Psoas muscle (tissue), 8 donors: ENCODE results near the gene SCN7A. TPM values are rescaled to one million over a fixed set of nuclear protein-coding genes. Genes with fewer than 3 reads are reported as not detected.

ENCODE experiments used
- ATAC-seq, 4 donors: fragments of 200-7000 bp; cut with Tn5 transposase; one replicate each; pipeline ENCODE4 v1.9.1; 2020; ENCODE audit warnings: moderate library complexity in 3 of 4, mild to moderate bottlenecking in 2 of 4
- DNase-seq, 2 donors: peaks; one replicate each; pipeline ENCODE4 v3.0.0-alpha.2; 2020
- H3K27ac ChIP-seq: fragments of 200-600 bp; one replicate; pipeline ENCODE4 v1.8.0; 2022
- H3K27me3 ChIP-seq, 3 donors: fragments of 200-600 bp in 1 of 3; one replicate each; pipeline versions ENCODE4 v1.6.1 to v1.8.0; 2013 to 2022; ENCODE audit warnings: low read length in 2 of 3, mild to moderate bottlenecking in 2 of 3, moderate library complexity in 1 of 3; ENCODE audit not compliant: insufficient read depth in 3 of 3
- H3K36me3 ChIP-seq, 2 donors: fragments of 200-600 bp in 1 of 2; one replicate each; pipeline versions ENCODE4 v1.6.1 to v1.8.0; 2013 to 2022; ENCODE audit warnings: low read depth in 1 of 2, mild to moderate bottlenecking in 1 of 2, moderate library complexity in 1 of 2; ENCODE audit not compliant: insufficient read depth in 1 of 2
- H3K4me1 ChIP-seq: fragments of 200-600 bp; one replicate; pipeline ENCODE4 v1.8.0; 2022
- H3K4me3 ChIP-seq: fragments of 200-600 bp; one replicate; pipeline ENCODE4 v1.8.0; 2022; ENCODE audit warnings: mild to moderate bottlenecking
- H3K9me3 ChIP-seq: fragments of 200-600 bp; one replicate; pipeline ENCODE4 v1.8.0; 2022
- CTCF ChIP-seq: fragments of 200-600 bp; IDR thresholded peaks from one replicate; pipeline ENCODE4 v1.8.0; 2022; ENCODE audit warnings: antibody characterized with exemption
- WGBS, 3 donors: extraction: QIAGEN DNeasy Blood & Tissue Kit; methylation state at CpG; one replicate each; pipeline versions ENCODE4 v1.1.6 to v1.1.7; 2013; 5-methylcytosine and 5-hydroxymethylcytosine counted together
- intact Hi-C, 2 donors: fragments of 100-400 bp; cut with DNase I; formaldehyde crosslinking; loops; one replicate each; pipeline versions ENCODE4 v1.11.0 to v1.14.2; 2022
- long read RNA-seq, 2 donors: library from polyadenylated mRNA; unstranded; transcript quantifications; one replicate each; pipeline ENCODE4 v2.0.0, GENCODE V29; 2021
- polyA plus RNA-seq, 3 donors: library from polyadenylated mRNA; stranded (reverse); fragments of 200-250 nt; gene quantifications; one replicate each; pipeline ENCODE4 v1.2.3, GENCODE V29; 2013
- total RNA-seq, 4 donors: library from RNA; stranded (reverse); fragmentation: NEBNext Ultra II Directional in 2 of 4; extraction: Animal tissue kit (Norgen Biotek cat#: 25700) in 2 of 4; gene quantifications; one replicate each; pipeline versions ENCODE4 v1.2.1 to v1.2.4, GENCODE V29; 2021 to 2023
- donor health status: healthy with polysubstance abuse.
- donor health status: DM: no; HTN: no; CAD: no; lungs with moderate emphysema.
- donor health status: Bipolar disorder and iron deficiency.
- donor health status: healthy.
- donor health status: DM: yes; HTN: yes; CAD: no.
- donor health status: DM: no; HTN: no; CAD: no.
- donor health status: DM: no; HTN: no; CAD: no.
- donor health status: DM: yes; HTN: yes; CAD: no.

Gene SCN7A
- total RNA-seq (10 to 100 TPM in 1 of 4 donors, 1 to 10 TPM in 3; 2.5 to 17.3 (median 4.4) TPM), polyA plus RNA-seq (1 to 10 TPM; 1.2 to 2.0 (median 1.4) TPM)
- long read RNA-seq, donor 1, result 0 reads
- long read RNA-seq, donor 2, full-length matches to known transcripts, result 1 of 4 reads
- long read RNA-seq, donor 2, partial matches to known transcripts, result 3 of 4 reads
- long read RNA-seq, donor 2, other reads (novel, unspliced or antisense), result 0 of 4 reads

GRCh38 chr2:166494140-166494624, at the start of gene SCN7A:
SCN7A (minus strand) TSS chr2:166494249; CDS start chr2:166477696, 16,553 bp downstream.
- Histone ChIP-seq H3K36me3 (no peaks in the 10 kb centered on the region), H3K27ac (no peak within 1 kb of the TSS), H3K4me1 (no peaks in the 10 kb centered on the region), H3K9me3 (no peaks in the 10 kb centered on the region), H3K27me3 (peaks cover 0 to 3% (median 3%) of the 10 kb centered on the region in 3 donors), H3K4me3 (peak within 1 kb of the TSS; percentile 40)
- peak in 3 of 4 donors; percentile 38 to 72 (median 69) for ATAC-seq
- intact Hi-C loops, result no loop called here
- DNase-seq, result peak; percentile 66 to 83
- WGBS, 3 donors, result 2 to 3% (median 3%) methylated on average over 16 of the region's 16 CpGs
- no peak for TF ChIP-seq CTCF

- DNase-seq (no peak), ATAC-seq (peak; percentile 81 to 96 (median 85))
- Histone ChIP-seq H3K27ac (no peak overlapping the region), H3K27me3 (no peaks in the 10 kb centered on the region), H3K4me3 (peak overlapping the region; percentile 41), H3K36me3 (no peaks in the 10 kb centered on the region), H3K4me1 (no peaks in the 10 kb centered on the region), H3K9me3 (no peaks in the 10 kb centered on the region)
- 23 to 30% (median 24%) methylated on average over 9 of the region's 9 CpGs for WGBS, 3 donors
- TF ChIP-seq CTCF, result peak; percentile 78
- intact Hi-C loops, result loop anchor here in 1 of 2 donors (5.0 to 10.0 kb wide), 2 partner anchors 285 to 1578 kb away; no protein-coding TSS in a partner anchor
These were observed 45.5 kb upstream of the SCN7A start for GRCh38 chr2:166539340-166540162.

- 89 to 94% (median 90%) methylated on average over 2 of the region's 2 CpGs for WGBS, 3 donors
- H3K4me1 ChIP-seq, result no peaks in the 10 kb centered on the region
- no peak for DNase-seq
These were observed 42.1 kb upstream of the SCN7A start for GRCh38 chr2:166536111-166536510.

GRCh38 chr2:166521155-166521554, 27.1 kb upstream of the SCN7A start:
- H3K9me3 ChIP-seq, result no peaks in the 10 kb centered on the region
- no peaks in the 10 kb centered on the region for H3K27me3 ChIP-seq
- intact Hi-C loops, result no loop called here
- 56 to 61% (median 56%) methylated on average over 3 of the region's 3 CpGs for WGBS, 3 donors
- no peak for ATAC-seq
- no peaks in the 10 kb centered on the region for H3K36me3 ChIP-seq
- H3K4me3 ChIP-seq, result no peak overlapping the region
- H3K27ac ChIP-seq, result no peak overlapping the region
- no peak for TF ChIP-seq CTCF
- no peaks in the 10 kb centered on the region for H3K4me1 ChIP-seq
- no peak for DNase-seq

More at GRCh38 chr2:166536111-166536510, 42.1 kb upstream of the SCN7A start:
- H3K36me3 ChIP-seq, result no peaks in the 10 kb centered on the region
- no peak for ATAC-seq
- intact Hi-C loops, result loop anchor here in 1 of 2 donors (10.0 kb wide), 1 partner anchor 289 kb away; no protein-coding TSS in a partner anchor
- no peak overlapping the region for H3K27ac ChIP-seq
- no peak for TF ChIP-seq CTCF
- no peak overlapping the region for H3K4me3 ChIP-seq
- no peaks in the 10 kb centered on the region for H3K27me3 ChIP-seq
- H3K9me3 ChIP-seq, result no peaks in the 10 kb centered on the region
